Measurements from ENCODE around the gene ARHGEF17.
A peak's percentile ranks its signal among the peaks of the same experiment; 100 is the strongest.
"Not testable (repeated sequence)": the region's sequence is repeated elsewhere in the genome, so short reads cannot be mapped to it uniquely, and the experiment has no call there.

Gene ARHGEF17

DNA sequence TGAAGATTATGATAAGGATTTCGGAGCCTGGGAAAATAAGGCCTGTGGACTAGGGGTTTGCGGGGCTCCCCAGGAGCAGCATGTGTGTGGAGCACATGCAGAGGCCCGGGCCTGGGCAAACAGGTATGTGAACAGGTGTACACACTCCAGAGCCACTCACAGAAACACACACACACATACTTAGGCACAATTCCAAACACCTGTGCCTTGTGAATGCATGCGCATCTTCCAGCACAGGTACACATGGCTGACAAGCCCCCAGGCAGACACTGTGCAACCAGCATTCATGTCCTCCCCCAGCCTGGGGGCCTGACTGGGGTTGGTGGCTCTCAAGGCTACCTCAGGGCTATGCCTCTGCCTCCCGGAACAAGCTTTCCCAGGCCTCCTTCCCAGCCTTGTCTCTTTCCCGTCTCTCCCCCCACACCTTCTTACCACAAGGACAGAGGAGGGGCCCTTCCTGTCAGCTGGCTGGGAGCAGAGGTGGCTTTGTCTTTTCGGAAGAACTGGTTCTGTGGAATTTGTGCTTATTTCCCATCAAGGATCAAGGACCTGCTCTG lies 38.5 kb upstream of the ARHGEF17 start:
- H3K4me1 Mint-ChIP-seq, result peaks cover 27 to 32% of the 10 kb centered on the region in 2 donors
- H3K27ac Mint-ChIP-seq, result peak overlapping the region; percentile 60
- no peaks in the 10 kb centered on the region for H3K9me3 Mint-ChIP-seq
- no peaks in the 10 kb centered on the region for H3K36me3 Mint-ChIP-seq
- no peak overlapping the region for H3K4me3 Mint-ChIP-seq
- peaks cover 29 to 37% of the 10 kb centered on the region in 2 donors for H3K27me3 Mint-ChIP-seq
- DNase-seq (no peak), ATAC-seq (replicated peaks) (no peak)

DNA sequence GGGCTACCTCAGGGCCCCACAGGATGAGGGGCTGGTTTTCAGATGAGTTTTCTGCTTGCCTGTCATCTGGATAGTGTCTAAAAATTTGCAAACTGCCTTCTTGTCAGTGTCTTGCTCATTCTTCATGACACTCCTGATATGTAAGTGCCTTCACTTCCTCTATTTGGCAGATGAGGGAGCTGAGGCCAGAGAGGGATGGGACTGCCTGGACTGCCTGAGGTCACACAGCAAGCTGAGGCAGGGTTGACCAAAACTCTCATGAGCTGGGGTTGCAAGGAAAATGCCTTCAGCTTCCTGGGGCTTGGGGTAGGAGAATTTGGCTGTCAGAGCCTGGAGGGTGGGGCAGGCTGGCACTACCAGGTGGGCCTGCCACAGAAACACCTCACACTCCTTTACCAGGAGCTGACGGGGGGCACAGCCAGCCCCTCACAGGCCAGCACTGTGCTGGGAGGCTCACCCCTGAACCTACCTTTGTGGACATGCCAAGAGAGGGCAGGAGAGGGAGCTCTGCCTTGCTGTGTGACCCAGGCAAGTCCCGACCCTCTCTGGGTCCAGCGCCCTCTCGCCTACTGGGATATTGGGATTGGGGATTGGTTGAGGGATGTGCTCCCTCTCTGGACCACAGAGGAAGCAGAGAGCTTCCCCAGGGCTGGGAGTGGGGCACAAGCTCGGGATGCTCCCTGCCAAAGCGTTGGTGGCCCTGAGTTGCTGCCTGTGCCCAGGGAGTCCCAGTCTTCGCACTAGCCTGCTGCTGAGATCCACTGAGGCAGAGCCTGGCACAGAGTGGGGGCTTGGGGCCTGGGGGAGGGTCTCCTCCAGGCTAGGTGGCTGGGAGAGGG lies 37.8 kb upstream of the ARHGEF17 start:
- Mint-ChIP-seq H3K27ac (peak overlapping the region; percentile 60), H3K27me3 (peaks cover 22 to 30% of the 10 kb centered on the region in 2 donors), H3K4me1 (peaks cover 24 to 32% of the 10 kb centered on the region in 2 donors), H3K36me3 (no peaks in the 10 kb centered on the region), H3K4me3 (no peak overlapping the region), H3K9me3 (no peaks in the 10 kb centered on the region)
- ATAC-seq (replicated peaks) (peak; percentile 71 to 74), DNase-seq (no peak)

DNA sequence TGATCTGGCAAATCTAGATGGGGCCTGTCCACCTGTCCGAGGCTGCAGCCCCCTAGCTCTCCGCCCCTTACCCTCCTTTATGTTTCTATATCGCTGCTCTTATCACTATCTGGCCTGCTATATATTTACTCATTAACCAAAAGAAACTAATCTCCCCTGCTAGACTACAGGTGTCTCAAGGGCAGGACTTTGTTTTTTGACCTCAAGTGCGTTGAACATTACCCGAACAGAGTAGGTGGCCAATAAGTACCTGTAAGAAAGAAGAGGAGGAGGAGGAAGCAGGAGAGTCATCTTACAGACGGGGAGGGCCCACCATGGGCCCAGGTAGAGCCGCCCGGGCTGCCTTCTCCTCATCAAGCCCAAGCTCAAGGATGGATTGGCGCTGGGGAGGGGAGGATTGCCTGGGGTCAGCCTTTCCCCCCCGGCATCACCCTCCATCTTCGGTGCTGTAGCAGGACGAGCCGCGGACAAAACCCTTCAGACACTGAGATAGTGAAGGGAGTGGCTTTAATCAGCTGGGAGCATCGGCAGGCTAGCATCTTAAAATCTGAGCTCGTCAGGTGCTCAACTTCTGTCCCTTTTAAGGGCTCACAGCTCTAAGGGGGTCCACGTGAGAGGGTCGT lies 37.1 kb upstream of the ARHGEF17 start:
- no peaks in the 10 kb centered on the region for H3K9me3 Mint-ChIP-seq
- H3K27me3 Mint-ChIP-seq, result peaks cover 16 to 22% of the 10 kb centered on the region in 2 donors
- H3K4me3 Mint-ChIP-seq, result no peak overlapping the region
- ATAC-seq (replicated peaks) (no peak), DNase-seq (no peak)
- H3K4me1 Mint-ChIP-seq, result peaks cover 24 to 32% of the 10 kb centered on the region in 2 donors
- no peaks in the 10 kb centered on the region for H3K36me3 Mint-ChIP-seq
- no peak overlapping the region for H3K27ac Mint-ChIP-seq

DNA sequence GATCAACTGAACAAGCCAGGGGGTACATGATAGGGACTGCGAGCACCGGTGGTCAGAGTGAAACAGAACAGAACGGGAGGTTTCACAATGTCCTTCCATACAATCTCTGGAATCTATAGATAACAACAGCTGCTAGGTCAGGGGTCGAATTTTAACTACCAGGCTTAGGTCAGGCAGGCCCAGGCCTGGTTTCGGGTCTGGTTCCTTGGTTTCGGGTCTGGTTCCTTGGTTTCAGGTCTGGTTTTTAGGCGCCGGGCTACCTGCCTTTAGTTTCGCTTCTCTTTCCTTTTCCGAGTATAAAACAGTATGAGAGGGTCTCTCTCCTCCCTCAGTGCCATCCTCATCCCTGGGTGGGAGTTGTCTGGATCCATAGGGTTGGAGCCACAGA lies 36.6 kb upstream of the ARHGEF17 start:
- DNase-seq, H3K4me3 Mint-ChIP-seq, H3K9me3 Mint-ChIP-seq, H3K36me3 Mint-ChIP-seq: not testable (repeated sequence)
- Mint-ChIP-seq H3K27me3 (peaks cover 11 to 17% of the 10 kb centered on the region in 2 donors), H3K27ac (peak overlapping the region; percentile 62), H3K4me1 (peaks cover 24 to 32% of the 10 kb centered on the region in 2 donors)
- peak in 1 of 2 donors; percentile 26 for ATAC-seq (replicated peaks)

DNA sequence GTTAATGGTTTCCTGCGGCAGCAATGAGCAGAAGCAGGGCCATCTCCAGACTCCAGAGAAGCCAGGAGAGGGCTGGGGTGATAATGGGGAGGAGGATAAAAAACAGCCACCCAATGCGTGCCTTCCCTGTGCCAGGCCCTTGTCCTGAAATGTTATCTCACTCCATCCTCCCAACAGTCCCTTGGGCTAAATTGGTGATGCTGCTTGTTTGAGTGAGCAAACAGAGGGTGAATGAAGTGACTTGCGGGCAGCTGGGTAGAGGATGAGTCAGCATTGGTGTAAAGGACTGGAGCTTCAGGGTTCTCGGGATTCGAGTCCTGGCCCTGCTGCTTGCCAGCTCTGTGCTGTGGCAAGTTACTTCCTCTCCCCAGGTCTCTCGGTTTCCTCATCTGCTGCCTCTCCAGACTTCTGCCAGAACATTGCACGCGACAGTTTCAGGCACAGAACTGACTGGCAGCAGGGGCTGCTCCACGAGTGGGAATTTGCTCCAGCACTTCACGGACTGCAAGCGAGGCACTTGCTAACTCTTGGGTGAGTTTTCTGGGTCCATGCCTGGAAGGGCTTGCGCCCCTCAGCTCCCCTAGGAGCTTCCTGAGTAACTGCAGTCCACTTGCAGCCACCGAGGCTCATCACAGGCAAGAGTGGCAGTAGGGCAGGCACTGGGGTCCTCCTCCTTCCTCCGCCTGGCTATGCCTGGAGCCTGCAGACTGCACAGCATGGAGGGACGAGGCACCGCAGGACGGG lies 36.0 kb upstream of the ARHGEF17 start, which contains the start of gene P2RY6:
Gene P2RY6 (plus strand): TSS at position 403 of the 744 bp plus-strand sequence. CDS start 24,181 bp downstream, outside the sequence.
- DNase-seq (no peak), ATAC-seq (replicated peaks) (peak; percentile 50 to 64)
- H3K9me3 Mint-ChIP-seq, result no peaks in the 10 kb centered on the region
- H3K27me3 Mint-ChIP-seq, result peaks cover 10 to 15% of the 10 kb centered on the region in 2 donors
- no peaks in the 10 kb centered on the region for H3K36me3 Mint-ChIP-seq
- H3K4me1 Mint-ChIP-seq, result peaks cover 24 to 32% of the 10 kb centered on the region in 2 donors
- H3K4me3 Mint-ChIP-seq, result no peak within 1 kb of the TSS
- peak within 1 kb of the TSS; percentile 62 for H3K27ac Mint-ChIP-seq

DNA sequence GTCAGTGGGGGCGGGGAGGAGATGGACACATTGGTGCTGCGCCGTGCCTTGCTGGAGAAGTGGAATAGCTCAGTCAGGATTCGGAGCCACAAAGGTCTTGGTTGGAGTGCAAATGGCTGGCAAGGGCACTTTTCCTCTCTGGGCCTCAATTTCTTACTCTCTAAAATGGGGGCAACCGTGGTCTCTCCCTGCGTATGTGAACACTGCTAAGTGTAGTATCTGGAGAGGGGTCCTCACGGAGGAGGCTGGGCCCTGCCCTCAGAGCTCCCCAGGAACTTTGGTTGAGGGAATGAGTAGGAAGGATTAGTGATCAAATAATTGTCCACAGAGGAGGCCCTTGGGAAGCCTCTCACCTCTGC lies 35.4 kb upstream of the ARHGEF17 start:
- H3K27ac Mint-ChIP-seq, result no peak overlapping the region
- ATAC-seq (replicated peaks) (no peak), DNase-seq (no peak)
- peaks cover 24 to 32% of the 10 kb centered on the region in 2 donors for H3K4me1 Mint-ChIP-seq
- H3K9me3 Mint-ChIP-seq, result no peaks in the 10 kb centered on the region
- peaks cover 10 to 15% of the 10 kb centered on the region in 2 donors for H3K27me3 Mint-ChIP-seq
- no peak overlapping the region for H3K4me3 Mint-ChIP-seq
- no peaks in the 10 kb centered on the region for H3K36me3 Mint-ChIP-seq

DNA sequence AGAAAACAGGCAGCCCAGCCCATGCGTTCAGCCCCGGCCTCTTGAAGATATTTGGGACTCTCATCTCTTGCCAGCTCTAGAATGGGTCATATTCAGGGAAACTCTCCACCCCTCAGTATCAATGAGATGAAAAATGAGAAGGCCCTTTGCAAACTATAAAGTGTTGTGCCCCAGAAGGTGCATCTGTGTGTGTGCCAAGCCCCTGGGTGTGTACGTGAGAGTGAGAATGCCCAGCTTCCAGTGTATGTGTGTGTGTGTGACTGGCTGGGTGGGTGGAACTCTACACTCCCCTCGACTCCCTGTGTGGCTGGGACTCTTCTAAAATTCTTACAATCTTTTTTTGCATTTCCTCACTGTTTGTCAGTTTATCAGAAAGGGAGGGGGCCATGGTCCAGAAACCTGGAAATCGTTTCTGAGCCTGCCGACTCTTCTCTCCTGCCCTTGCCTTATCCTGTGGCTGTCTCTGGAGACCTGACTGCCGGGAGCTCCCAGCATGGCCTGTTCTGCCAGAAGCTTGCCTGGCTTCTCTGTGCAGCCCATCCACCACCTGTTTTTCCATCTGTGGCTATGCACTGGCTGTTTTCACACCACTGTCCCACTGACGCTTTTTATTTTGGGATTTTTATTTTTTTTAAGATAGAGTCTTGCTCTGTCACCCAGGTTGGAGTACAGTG lies 34.7 kb upstream of the ARHGEF17 start:
- DNase-seq (no peak), ATAC-seq (replicated peaks) (no peak)
- peaks cover 6 to 15% of the 10 kb centered on the region in 2 donors for H3K27me3 Mint-ChIP-seq
- H3K36me3 Mint-ChIP-seq, result no peaks in the 10 kb centered on the region
- no peak overlapping the region for H3K27ac Mint-ChIP-seq
- H3K4me1 Mint-ChIP-seq, result peaks cover 24 to 32% of the 10 kb centered on the region in 2 donors
- H3K9me3 Mint-ChIP-seq, result no peaks in the 10 kb centered on the region
- H3K4me3 Mint-ChIP-seq, result no peak overlapping the region

DNA sequence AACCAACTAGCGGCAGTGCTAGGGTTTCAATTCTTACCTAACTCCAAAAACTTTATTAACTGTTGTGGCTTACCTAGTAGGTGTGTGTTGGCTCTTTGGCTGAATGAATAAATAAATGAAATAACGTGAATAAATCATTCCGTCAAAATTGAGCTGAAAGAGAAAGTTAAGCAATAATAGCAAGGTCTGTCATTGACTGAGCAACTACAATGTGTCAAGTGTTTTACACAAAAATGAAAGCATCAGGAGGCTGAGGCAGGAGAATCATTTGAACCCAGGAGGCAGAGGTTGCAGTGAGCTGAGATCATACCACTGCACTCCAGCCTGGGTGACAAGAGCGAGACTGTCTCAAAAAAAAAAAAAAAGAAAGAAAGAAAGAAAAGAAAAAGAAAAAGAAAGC lies 33.9 kb upstream of the ARHGEF17 start:
- H3K9me3 Mint-ChIP-seq; ATAC-seq (replicated peaks); DNase-seq; H3K4me3 Mint-ChIP-seq; H3K27me3 Mint-ChIP-seq; H3K36me3 Mint-ChIP-seq: not testable (repeated sequence)
- peak overlapping the region; percentile 80 for H3K27ac Mint-ChIP-seq
- peaks cover 21 to 27% of the 10 kb centered on the region in 2 donors for H3K4me1 Mint-ChIP-seq

DNA sequence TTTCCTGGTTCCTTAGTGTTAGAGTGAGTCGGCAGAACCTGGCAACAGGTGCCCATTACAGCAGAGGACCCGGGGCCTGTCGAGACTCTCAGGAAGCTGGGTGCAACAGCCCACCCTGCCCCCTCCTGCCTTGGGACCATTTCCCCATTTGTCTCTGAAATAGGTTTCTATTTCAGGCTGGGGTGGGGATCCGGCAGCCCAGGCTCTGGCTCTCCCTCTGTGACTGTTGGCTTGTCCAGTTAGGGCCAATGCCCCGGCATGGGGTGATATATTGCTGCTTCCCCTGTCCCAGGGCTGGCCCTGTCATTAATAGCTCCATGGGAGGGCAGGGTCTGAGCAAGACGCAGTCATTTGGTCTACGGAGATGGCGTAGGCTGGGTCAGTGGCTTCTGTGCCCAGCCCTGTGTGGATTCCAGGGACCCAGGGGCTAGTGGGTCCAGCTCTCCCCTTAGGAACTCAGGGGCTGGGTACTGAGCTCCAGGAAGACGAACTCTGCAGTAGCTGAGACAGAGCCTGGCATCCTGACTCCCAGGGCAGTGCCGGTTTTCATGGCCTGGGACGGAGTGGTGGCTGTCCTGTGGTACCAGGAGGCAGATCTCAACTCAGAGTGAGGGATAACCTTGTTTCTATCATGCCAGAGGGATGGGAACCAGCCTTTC lies 33.2 kb upstream of the ARHGEF17 start:
- Mint-ChIP-seq H3K4me1 (peaks cover 19 to 23% of the 10 kb centered on the region in 2 donors), H3K36me3 (no peaks in the 10 kb centered on the region), H3K27me3 (peaks cover 3% of the 10 kb centered on the region in 2 donors), H3K27ac (no peak overlapping the region), H3K9me3 (no peaks in the 10 kb centered on the region), H3K4me3 (no peak overlapping the region)
- no peak for DNase-seq
- ATAC-seq (replicated peaks), result peak in 1 of 2 donors; percentile 22

DNA sequence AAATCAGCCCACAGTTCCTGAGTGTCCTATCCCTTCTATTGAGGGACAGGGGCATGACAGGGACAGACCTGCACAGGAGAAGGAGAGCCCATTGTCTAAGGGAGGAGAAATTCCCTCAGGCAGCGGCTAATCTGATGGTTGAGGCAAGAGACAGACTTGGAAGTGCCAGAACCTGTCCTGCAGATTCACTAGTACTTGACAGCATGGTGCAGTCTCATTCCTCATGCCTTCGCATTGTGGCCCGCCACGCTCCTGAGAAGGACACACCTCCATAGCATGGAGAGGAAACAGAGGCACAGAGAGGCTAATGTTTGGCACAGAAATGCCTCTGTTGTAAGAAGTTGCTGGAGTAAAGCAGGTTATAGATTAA lies 32.7 kb upstream of the ARHGEF17 start:
- ATAC-seq (replicated peaks), result no peak

DNA sequence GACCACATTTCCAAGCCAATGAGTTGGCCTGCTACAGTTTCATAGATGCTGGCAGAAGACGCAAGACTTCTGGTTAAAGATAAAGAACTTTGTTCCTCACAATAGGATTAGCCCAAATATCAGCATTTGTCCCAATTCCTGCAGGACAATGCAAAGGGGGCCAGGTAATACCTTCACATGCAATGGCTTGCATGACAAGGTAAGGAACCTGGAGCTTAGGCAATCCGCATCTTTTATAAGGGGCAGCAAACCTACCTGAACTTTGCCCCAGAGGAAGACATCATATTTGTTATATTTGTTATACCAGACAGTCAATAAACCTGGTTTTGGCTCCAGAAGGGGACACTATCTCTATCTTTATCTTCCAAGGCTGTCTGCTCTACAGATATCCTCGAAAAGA lies 30.6 kb upstream of the ARHGEF17 start:
- H3K27ac Mint-ChIP-seq, result no peak overlapping the region
- H3K4me1 Mint-ChIP-seq, result peaks cover 15 to 18% of the 10 kb centered on the region in 2 donors
- H3K36me3 Mint-ChIP-seq, result no peaks in the 10 kb centered on the region
- H3K27me3 Mint-ChIP-seq, result no peaks in the 10 kb centered on the region
- ATAC-seq (replicated peaks), result no peak
- DNase-seq, result no peak
- H3K9me3 Mint-ChIP-seq, result no peaks in the 10 kb centered on the region
- H3K4me3 Mint-ChIP-seq, result no peak overlapping the region

More for the DNA sequence above, 32.7 kb upstream of the ARHGEF17 start:
- no peak overlapping the region for H3K4me3 Mint-ChIP-seq
- DNase-seq, result no peak
- no peaks in the 10 kb centered on the region for H3K9me3 Mint-ChIP-seq
- peaks cover 14 to 20% of the 10 kb centered on the region in 2 donors for H3K4me1 Mint-ChIP-seq
- H3K27me3 Mint-ChIP-seq, result no peaks in the 10 kb centered on the region
- no peak overlapping the region for H3K27ac Mint-ChIP-seq
- no peaks in the 10 kb centered on the region for H3K36me3 Mint-ChIP-seq

DNA sequence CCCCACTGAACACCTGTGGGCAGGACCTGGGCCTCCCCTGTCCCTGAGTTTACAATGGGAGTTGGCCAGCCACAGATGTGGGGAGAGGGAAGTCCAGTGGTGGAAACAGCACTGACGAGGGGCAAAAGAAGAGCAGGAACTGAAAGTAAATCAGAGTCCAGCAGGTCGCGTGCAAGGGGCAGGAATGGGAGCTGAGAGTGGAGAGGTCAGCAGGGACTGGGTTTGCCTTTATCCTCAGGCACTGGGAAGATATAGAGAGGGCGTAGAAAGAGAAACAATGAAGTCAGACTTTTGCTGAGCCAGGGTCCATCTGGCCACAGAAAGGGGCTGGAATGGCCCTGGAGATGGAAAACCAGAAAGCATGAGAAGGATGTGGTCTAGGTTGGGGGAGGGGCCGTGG lies 27.4 kb upstream of the ARHGEF17 start:
- no peak overlapping the region for H3K4me3 Mint-ChIP-seq
- H3K36me3 Mint-ChIP-seq, result no peaks in the 10 kb centered on the region
- H3K27me3 Mint-ChIP-seq, result no peaks in the 10 kb centered on the region
- peak in 1 of 2 donors; percentile 12 for ATAC-seq (replicated peaks)
- H3K9me3 Mint-ChIP-seq, result no peaks in the 10 kb centered on the region
- no peak for DNase-seq
- peak overlapping the region; percentile 59 for H3K27ac Mint-ChIP-seq
- peaks cover 13 to 21% of the 10 kb centered on the region in 2 donors for H3K4me1 Mint-ChIP-seq

DNA sequence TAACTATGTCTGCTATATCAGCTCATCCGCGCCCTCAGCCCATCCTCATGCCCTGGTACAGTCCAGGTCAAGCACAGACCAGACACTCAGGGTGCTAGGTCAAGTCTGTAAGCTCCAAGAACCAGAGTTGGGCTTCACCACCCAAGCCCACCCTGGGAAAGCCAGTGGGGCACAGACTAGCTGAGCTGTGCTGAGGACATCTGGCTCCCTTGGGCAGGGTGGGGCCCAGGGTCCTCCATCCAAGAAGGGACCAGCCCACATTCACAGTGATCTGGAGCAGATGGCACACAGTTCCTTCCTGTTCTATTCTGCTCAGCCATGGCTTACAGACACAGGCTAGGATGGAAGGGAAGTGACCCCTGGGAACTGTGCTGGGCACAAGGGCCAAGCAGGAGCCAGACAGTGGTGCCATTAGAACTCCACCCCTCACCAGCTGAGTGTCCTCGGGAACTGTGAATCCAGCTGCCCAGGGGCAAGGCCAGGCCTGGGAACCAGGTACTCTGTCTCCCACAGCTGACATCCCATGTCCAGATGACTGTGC lies 26.8 kb upstream of the ARHGEF17 start:
- ATAC-seq (replicated peaks) (peak in 1 of 2 donors; percentile 17), DNase-seq (no peak)
- Mint-ChIP-seq H3K27ac (no peak overlapping the region), H3K4me1 (peaks cover 13 to 21% of the 10 kb centered on the region in 2 donors), H3K36me3 (no peaks in the 10 kb centered on the region), H3K4me3 (no peak overlapping the region), H3K27me3 (no peaks in the 10 kb centered on the region), H3K9me3 (no peaks in the 10 kb centered on the region)
